ENCODE data around the gene GRID2IP. TPM values are rescaled to one million over a fixed set of nuclear protein-coding genes. Genes with fewer than 3 reads are reported as not detected.
"Not testable (repeated sequence)": the region's sequence is repeated elsewhere in the genome, so short reads cannot be mapped to it uniquely, and the experiment has no call there.

Gene GRID2IP
- total RNA-seq, 2 experiments from 2014 or later: 0.36 to 0.39 TPM

- Histone ChIP-seq H3K27ac (ENCODE audit: low read depth in 1 of 2, low read length in 2 of 2) (no peak overlapping the region), H3K36me3 (ENCODE audit: insufficient read depth, low read length) (peaks cover 35% of the 10 kb centered on the region), H3K4me3 (ENCODE audit: low read length) (no peak overlapping the region), H3K9me3 (ENCODE audit: control insufficient read depth in 1 of 2, insufficient read depth in 1 of 2, low read length in 2 of 2) (no peaks in the 10 kb centered on the region), H3K27me3 (ENCODE audit: control insufficient read depth in 1 of 2, insufficient read depth in 2 of 2, low read length in 2 of 2) (no peaks in the 10 kb centered on the region), H3K4me1 (ENCODE audit: insufficient read depth, low read length) (peaks cover 24% of the 10 kb centered on the region)
- CTCF ChIA-PET: no interaction called here
- Mint-ChIP-seq H3K27ac (peak overlapping the region; percentile 74), H3K9me3 (no peaks in the 10 kb centered on the region), H3K27me3 (no peaks in the 10 kb centered on the region), H3K4me1 (ENCODE audit: low read depth) (peaks cover 55% of the 10 kb centered on the region), H3K4me3 (no peak overlapping the region), H3K36me3 (ENCODE audit: low read depth) (peaks cover 70% of the 10 kb centered on the region)
- TF ChIP-seq, protein P1, sequence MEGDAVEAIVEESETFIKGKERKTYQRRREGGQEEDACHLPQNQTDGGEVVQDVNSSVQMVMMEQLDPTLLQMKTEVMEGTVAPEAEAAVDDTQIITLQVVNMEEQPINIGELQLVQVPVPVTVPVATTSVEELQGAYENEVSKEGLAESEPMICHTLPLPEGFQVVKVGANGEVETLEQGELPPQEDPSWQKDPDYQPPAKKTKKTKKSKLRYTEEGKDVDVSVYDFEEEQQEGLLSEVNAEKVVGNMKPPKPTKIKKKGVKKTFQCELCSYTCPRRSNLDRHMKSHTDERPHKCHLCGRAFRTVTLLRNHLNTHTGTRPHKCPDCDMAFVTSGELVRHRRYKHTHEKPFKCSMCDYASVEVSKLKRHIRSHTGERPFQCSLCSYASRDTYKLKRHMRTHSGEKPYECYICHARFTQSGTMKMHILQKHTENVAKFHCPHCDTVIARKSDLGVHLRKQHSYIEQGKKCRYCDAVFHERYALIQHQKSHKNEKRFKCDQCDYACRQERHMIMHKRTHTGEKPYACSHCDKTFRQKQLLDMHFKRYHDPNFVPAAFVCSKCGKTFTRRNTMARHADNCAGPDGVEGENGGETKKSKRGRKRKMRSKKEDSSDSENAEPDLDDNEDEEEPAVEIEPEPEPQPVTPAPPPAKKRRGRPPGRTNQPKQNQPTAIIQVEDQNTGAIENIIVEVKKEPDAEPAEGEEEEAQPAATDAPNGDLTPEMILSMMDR (IDR thresholded peaks at IDR 0.05): no peak
- ATAC-seq (ENCODE audit: poor library complexity): no peak
- intact Hi-C loops (cut with DNase I, micrococcal nuclease): no loop called here
- POLR2A ChIA-PET: no interaction called here
- no peak for DNase-seq
These were observed 75.7 kb downstream of the GRID2IP start for GRCh38 chr7:6475433-6476186.

GRCh38 chr7:6465862-6466261, 85.4 kb downstream of the GRID2IP start:
- Mint-ChIP-seq H3K27ac (no peak overlapping the region), H3K4me1 (ENCODE audit: low read depth) (no peaks in the 10 kb centered on the region), H3K4me3 (no peak overlapping the region), H3K27me3 (no peaks in the 10 kb centered on the region), H3K9me3 (no peaks in the 10 kb centered on the region), H3K36me3 (ENCODE audit: low read depth) (peaks cover 81% of the 10 kb centered on the region)
- TF ChIP-seq, protein P1 (IDR thresholded peaks at IDR 0.05): no peak
- DNase-seq (no peak), ATAC-seq (ENCODE audit: poor library complexity) (no peak)
- intact Hi-C loops (cut with DNase I, micrococcal nuclease): no loop called here
- Histone ChIP-seq H3K27me3 (ENCODE audit: control insufficient read depth in 1 of 2, insufficient read depth in 2 of 2, low read length in 2 of 2) (no peaks in the 10 kb centered on the region), H3K36me3 (ENCODE audit: insufficient read depth, low read length) (peaks cover 73% of the 10 kb centered on the region), H3K4me3 (ENCODE audit: low read length) (no peak overlapping the region), H3K4me1 (ENCODE audit: insufficient read depth, low read length) (no peaks in the 10 kb centered on the region), H3K27ac (ENCODE audit: low read depth in 1 of 2, low read length in 2 of 2) (no peak overlapping the region), H3K9me3 (ENCODE audit: control insufficient read depth in 1 of 2, insufficient read depth in 1 of 2, low read length in 2 of 2) (no peaks in the 10 kb centered on the region)
- POLR2A ChIA-PET: no interaction called here
- CTCF ChIA-PET: no interaction called here

- H3K9me3 Mint-ChIP-seq; H3K27me3 Mint-ChIP-seq; intact Hi-C loops (cut with DNase I, micrococcal nuclease); H3K4me1 Mint-ChIP-seq (ENCODE audit: low read depth); H3K4me3 Mint-ChIP-seq; DNase-seq; H3K27me3 ChIP-seq (ENCODE audit: control insufficient read depth in 1 of 2, insufficient read depth in 2 of 2, low read length in 2 of 2); H3K4me1 ChIP-seq (ENCODE audit: insufficient read depth, low read length); H3K9me3 ChIP-seq (ENCODE audit: control insufficient read depth in 1 of 2, insufficient read depth in 1 of 2, low read length in 2 of 2); CTCF ChIA-PET; H3K4me3 ChIP-seq (ENCODE audit: low read length); H3K27ac Mint-ChIP-seq; H3K27ac ChIP-seq (ENCODE audit: low read depth in 1 of 2, low read length in 2 of 2); ATAC-seq (ENCODE audit: poor library complexity): not testable (repeated sequence)
- H3K36me3 Mint-ChIP-seq (ENCODE audit: low read depth): peaks cover 61% of the 10 kb centered on the region
- POLR2A ChIA-PET: interaction anchor here (1.0 kb wide), 1 partner anchor 16 kb away, joined by 3 read pairs; the partner anchor contains the start of gene DAGLB
- peaks cover 57% of the 10 kb centered on the region for H3K36me3 ChIP-seq (ENCODE audit: insufficient read depth, low read length)
These were observed 87.7 kb downstream of the GRID2IP start for GRCh38 chr7:6463609-6464008.

Measured in CD4-positive, alpha-beta T cell (primary cell).